Activated naive CD4-positive, alpha-beta T cell treated with anti-CD3 and anti-CD28 coated beads for 36 hours (primary cell): ENCODE measurements around the gene ACSS1. TPM values are rescaled to one million over a fixed set of nuclear protein-coding genes. Genes with fewer than 3 reads are reported as not detected.

Experiments
- CTCF ChIA-PET: fragments of 350-600 bp; sonication (Branson Sonifier 250); formaldehyde crosslinking; loops from one replicate; lab custom pipeline; 2021; ENCODE audit warnings: antibody characterized with exemption; lab: Charles Lee
- DNase-seq: peaks from one replicate; pipeline ENCODE4 v3.0.0-alpha.2; 2020
- H3K27ac Mint-ChIP-seq: one replicate; pipeline ENCODE4 v1.8.0; 2021; ENCODE audit warnings: mild to moderate bottlenecking, mixed read lengths
- H3K27me3 Mint-ChIP-seq: one replicate; pipeline ENCODE4 v1.8.0; 2021; ENCODE audit warnings: low read depth, mixed read lengths
- H3K36me3 Mint-ChIP-seq: one replicate; pipeline ENCODE4 v1.8.0; 2021; ENCODE audit warnings: low read depth, mixed read lengths
- H3K4me1 Mint-ChIP-seq: one replicate; pipeline ENCODE4 v1.8.0; 2021; ENCODE audit warnings: low read depth, mixed read lengths
- H3K4me3 Mint-ChIP-seq: one replicate; pipeline ENCODE4 v1.8.0; 2021; ENCODE audit warnings: mild to moderate bottlenecking, moderate library complexity, mixed read lengths
- H3K9me3 Mint-ChIP-seq: one replicate; pipeline ENCODE4 v1.8.0; 2021; ENCODE audit warnings: mixed read lengths
- intact Hi-C: fragments of 100-400 bp; cut with micrococcal nuclease; formaldehyde crosslinking; loops from one replicate; pipeline ENCODE4 v1.15.1; 2023
- total RNA-seq, 2 experiments: library from RNA; stranded (reverse); gene quantifications; one replicate each; pipeline ENCODE4 v1.2.3, GENCODE V29; 2021

ACSS1 gene
- total RNA-seq, 2 experiments from 2014 or later = 9.4 to 10.1 TPM

DNA sequence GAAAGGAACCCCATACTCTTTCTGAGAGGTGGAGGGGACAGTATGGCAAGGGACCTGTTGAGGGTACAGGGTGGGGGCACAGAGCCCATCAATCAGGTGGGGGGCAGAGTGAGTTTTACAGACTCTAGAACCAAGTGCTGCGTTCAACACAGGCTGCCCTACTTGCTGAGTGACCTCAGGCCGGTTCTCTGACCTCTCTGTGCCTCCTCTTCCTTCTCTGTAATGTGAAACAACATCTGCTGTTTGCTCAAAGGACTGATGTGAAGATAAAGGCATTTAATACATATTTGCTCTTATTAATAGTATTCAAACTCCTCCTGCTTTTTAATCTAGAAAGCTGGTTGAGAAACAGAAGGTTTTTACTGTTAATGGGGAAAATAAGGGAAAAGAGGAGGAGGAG is 39.5 kb downstream of the ACSS1 start:
- H3K4me1 Mint-ChIP-seq = no peaks in the 10 kb centered on the region
- H3K9me3 Mint-ChIP-seq = no peaks in the 10 kb centered on the region
- no peak overlapping the region for H3K27ac Mint-ChIP-seq
- intact Hi-C loops = no loop called here
- peaks cover 5% of the 10 kb centered on the region for H3K36me3 Mint-ChIP-seq
- CTCF ChIA-PET = no interaction called here
- no peak for DNase-seq
- no peaks in the 10 kb centered on the region for H3K27me3 Mint-ChIP-seq
- no peak overlapping the region for H3K4me3 Mint-ChIP-seq

DNA sequence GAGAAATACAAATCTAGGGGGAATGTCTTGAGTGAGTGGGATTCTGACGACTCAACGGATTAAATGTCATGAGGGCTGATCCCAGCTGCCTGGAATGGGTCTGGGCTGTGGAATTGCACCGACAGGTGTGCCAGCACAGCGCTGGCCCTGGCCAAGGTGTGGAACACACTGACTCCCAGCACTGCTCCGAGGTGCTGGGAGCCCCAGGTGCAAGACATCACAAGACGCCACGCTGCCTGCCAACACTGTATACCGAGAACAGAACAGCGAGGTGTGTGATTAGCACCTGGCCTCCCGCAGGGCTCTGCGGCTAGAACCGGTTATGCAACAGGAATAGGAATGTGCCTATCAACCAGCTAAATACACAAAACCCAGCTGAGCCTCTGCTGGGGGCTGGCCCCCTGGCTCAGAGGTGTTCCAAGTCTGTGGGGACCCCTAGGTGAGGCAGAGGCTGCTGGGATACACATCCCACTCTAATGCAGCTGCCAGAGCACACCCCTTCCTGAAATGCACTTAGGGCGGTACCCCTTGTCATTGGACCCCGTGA is 40.6 kb downstream of the ACSS1 start:
- intact Hi-C loops = no loop called here
- Mint-ChIP-seq H3K4me3 (no peak overlapping the region), H3K9me3 (no peaks in the 10 kb centered on the region), H3K27me3 (no peaks in the 10 kb centered on the region), H3K36me3 (peaks cover 5% of the 10 kb centered on the region), H3K27ac (no peak overlapping the region), H3K4me1 (no peaks in the 10 kb centered on the region)
- no peak for DNase-seq
- CTCF ChIA-PET = no interaction called here

DNA sequence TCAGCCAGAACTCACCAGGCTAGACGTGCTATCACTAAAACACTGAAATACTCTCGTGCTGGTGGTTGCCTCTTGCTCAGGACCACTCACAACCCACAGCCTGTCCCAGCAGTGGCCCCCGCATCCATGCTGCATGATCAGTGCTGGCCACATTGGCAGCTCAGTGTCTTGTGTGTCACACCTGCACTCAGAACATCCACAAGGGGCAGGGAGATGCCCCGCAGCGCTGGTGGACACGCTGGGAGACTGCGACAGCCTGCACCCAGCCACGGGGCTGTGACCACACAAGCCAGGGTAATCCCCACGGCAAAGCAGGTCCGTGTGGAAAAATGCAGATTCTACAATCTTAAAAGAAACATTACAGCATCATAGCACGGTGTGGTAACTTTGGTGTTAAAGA is 41.5 kb downstream of the ACSS1 start:
- CTCF ChIA-PET = interaction anchor here (0.6 kb wide), 1 partner anchor 53 kb away, joined by 3 read pairs; no protein-coding TSS in a partner anchor

DNA sequence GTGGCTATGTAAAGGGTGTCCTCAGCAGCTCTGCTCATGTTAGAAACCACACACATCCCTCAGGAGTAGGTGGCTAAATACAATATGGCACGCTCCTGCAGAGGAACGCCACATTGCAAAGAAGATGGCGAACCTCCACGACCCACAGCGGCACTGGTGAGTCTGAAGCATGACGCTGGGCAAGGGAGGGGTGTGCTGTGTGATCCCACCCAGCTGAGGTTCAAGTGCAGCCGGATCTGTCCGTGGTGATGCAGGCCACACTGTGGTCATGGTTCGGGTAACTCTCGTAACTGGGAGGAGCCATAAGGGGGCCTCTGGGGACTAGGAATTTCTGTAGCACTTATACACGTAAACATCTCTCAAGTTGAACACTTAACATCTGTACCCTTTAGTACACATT is 42.0 kb downstream of the ACSS1 start:
- intact Hi-C loops = no loop called here

More for the DNA sequence above, 41.5 kb downstream of the ACSS1 start:
- Mint-ChIP-seq H3K4me1 (no peaks in the 10 kb centered on the region), H3K27ac (no peak overlapping the region), H3K36me3 (peaks cover 5% of the 10 kb centered on the region), H3K9me3 (no peaks in the 10 kb centered on the region), H3K27me3 (no peaks in the 10 kb centered on the region), H3K4me3 (no peak overlapping the region)
- no peak for DNase-seq
- intact Hi-C loops = no loop called here

DNA sequence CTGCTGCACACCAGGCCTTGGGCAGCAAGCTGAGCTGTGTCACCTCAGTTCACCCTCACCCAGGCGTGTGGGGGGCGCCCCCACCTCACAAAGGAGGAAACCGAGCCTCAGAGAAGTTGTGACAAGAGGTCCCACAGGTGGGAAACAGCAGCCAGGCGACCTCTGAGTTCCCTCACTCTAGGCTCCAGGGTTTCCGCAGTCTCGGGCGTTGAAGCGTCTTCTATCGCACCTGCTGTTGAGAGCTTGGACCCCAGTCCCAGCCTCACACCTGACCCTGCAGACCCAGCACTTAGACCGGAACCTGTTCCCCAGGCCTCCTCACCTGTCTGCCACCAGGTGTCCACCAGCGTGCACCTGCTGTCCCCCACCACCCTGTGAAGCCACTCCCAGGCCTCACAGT is 43.1 kb downstream of the ACSS1 start:
- no peak overlapping the region for H3K4me3 Mint-ChIP-seq
- H3K9me3 Mint-ChIP-seq = no peaks in the 10 kb centered on the region
- no peak overlapping the region for H3K27ac Mint-ChIP-seq
- CTCF ChIA-PET = interaction anchor here (1.2 kb wide), 1 partner anchor 20 kb away, joined by 5 read pairs; no protein-coding TSS in a partner anchor
- peaks cover 7% of the 10 kb centered on the region for H3K36me3 Mint-ChIP-seq
- no peak for DNase-seq
- no peaks in the 10 kb centered on the region for H3K27me3 Mint-ChIP-seq
- no peaks in the 10 kb centered on the region for H3K4me1 Mint-ChIP-seq
- intact Hi-C loops = no loop called here

More for the DNA sequence above, 42.0 kb downstream of the ACSS1 start:
- H3K27ac Mint-ChIP-seq = no peak overlapping the region
- CTCF ChIA-PET = interaction anchor here (1.2 kb wide), 1 partner anchor 22 kb away, joined by 5 read pairs; no protein-coding TSS in a partner anchor
- peaks cover 7% of the 10 kb centered on the region for H3K36me3 Mint-ChIP-seq
- H3K4me1 Mint-ChIP-seq = no peaks in the 10 kb centered on the region
- H3K9me3 Mint-ChIP-seq = no peaks in the 10 kb centered on the region
- DNase-seq = no peak
- H3K4me3 Mint-ChIP-seq = no peak overlapping the region
- H3K27me3 Mint-ChIP-seq = no peaks in the 10 kb centered on the region

DNA sequence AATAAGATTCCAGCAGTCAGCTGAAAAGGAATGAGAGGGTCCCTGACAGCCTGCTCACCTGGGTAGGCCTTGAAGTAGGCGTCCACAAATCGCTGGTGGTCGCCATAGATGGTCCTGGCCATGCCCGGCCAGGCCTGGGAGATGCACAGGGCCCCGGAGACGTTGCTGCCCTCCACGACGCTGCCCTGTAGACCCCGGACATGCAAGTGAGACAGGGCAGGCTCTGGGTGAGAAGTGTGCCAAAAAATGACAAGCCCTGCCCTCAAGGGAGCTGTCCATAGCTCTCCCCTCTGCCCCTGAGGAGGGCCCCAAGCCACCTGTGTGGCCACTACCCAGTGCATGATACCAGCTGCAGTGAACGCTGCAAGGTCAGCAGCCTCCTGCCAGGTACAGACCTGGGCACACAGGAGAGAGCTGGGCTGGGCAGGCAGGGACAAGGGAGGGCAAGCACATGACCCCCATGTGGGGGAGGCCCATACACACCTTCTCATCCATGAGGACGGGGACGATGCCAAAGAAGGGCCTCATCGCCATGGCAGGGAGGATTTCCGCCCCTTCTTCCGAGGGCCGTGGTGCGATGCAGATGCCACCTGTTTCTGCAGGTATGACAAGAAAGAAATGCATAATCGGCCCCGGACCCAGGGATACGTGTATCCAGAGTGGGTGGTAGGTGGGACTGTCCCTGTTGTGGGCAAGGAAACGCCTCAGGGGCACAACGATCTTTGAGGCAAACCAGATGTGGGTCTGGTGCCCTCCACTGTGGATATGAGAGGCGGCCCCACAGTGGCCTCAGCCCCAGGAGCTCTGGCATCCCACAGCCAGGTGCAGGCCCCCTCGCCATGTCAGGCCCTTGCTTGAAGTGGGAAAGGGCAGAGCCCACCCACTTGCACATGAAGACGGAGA is 44.2 kb downstream of the ACSS1 start:
- Mint-ChIP-seq H3K4me1 (no peaks in the 10 kb centered on the region), H3K27ac (no peak overlapping the region), H3K9me3 (no peaks in the 10 kb centered on the region), H3K36me3 (peaks cover 8% of the 10 kb centered on the region), H3K4me3 (no peak overlapping the region), H3K27me3 (no peaks in the 10 kb centered on the region)
- CTCF ChIA-PET = no interaction called here
- intact Hi-C loops = no loop called here
- DNase-seq = no peak

DNA sequence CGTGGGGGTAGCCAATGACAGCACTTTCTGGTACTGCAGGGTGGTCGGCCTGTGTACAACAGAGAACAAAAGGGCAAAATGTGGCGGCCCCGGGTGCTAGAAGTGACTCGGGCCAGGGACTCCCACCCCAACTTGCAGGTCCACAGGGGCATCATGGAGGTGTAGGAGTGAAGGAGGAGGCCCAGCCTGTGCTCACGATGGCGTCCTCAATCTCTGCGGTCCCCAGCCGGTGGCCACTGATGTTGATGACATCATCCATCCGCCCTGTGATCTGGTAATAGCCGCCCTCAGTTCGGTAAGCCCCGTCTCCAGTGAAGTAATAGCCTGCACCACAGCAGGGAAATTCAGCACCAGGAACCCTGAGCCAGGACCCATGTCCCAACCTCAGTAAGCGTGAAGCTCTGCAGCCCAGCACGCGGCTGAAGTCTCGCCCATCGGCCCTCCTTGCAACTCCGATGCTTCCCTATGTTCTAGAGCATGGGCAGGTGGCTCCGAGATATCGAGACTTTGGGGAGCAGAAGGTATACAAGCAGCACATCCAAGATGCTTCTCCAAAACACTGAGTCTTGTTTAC is 45.2 kb downstream of the ACSS1 start:
- Mint-ChIP-seq H3K27ac (no peak overlapping the region), H3K36me3 (peaks cover 16% of the 10 kb centered on the region), H3K9me3 (no peaks in the 10 kb centered on the region), H3K27me3 (no peaks in the 10 kb centered on the region), H3K4me1 (no peaks in the 10 kb centered on the region), H3K4me3 (no peak overlapping the region)
- intact Hi-C loops = no loop called here
- DNase-seq = no peak
- CTCF ChIA-PET = no interaction called here

DNA sequence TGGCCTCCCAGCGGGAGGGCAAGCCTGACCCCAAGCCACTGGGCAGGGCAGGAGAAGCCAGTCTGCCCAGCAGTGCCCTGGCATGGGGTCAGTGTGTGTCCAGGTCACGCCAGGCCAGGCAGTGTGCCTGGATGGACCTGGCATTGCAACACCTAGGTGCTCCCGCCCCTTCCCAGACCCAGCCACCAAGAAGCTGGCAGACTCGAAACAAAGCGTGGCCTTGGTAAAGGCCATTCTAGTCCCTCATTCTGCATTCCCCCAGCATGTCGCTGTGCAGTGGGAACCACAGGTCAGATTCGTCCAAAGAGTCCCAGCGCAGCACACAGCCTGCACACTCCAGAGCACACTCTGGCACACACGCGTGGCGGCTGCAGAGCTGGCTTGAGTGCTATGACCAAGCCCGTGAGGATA is 46.1 kb downstream of the ACSS1 start:
- CTCF ChIA-PET = no interaction called here
- Mint-ChIP-seq H3K27me3 (no peaks in the 10 kb centered on the region), H3K9me3 (no peaks in the 10 kb centered on the region), H3K27ac (no peak overlapping the region), H3K36me3 (peaks cover 18% of the 10 kb centered on the region), H3K4me3 (no peak overlapping the region), H3K4me1 (no peaks in the 10 kb centered on the region)
- intact Hi-C loops = no loop called here
- DNase-seq = no peak

DNA sequence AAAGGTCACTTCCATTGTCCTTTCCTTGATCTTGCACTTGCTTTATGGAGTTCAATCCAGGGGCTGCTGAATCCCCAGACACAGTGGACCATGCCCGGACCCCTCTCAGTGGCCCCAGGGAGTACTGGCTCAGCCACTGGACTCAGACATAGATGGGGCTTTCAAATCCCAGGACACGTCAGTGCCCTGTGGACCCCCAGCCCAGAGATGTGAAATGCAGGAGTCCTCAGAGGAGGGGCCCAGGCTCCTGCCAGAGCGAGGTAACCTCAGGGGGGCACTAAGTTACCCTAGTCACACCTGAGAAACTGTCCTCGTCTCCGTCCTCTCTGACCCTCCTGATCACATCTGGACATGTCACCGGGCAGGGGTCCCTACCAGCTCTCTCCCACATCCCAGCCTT is 46.7 kb downstream of the ACSS1 start:
- H3K27me3 Mint-ChIP-seq = no peaks in the 10 kb centered on the region
- no peak overlapping the region for H3K4me3 Mint-ChIP-seq
- CTCF ChIA-PET = no interaction called here
- DNase-seq = no peak
- no peak overlapping the region for H3K27ac Mint-ChIP-seq
- no peaks in the 10 kb centered on the region for H3K4me1 Mint-ChIP-seq
- H3K9me3 Mint-ChIP-seq = no peaks in the 10 kb centered on the region
- H3K36me3 Mint-ChIP-seq = peaks cover 20% of the 10 kb centered on the region
- intact Hi-C loops = no loop called here

DNA sequence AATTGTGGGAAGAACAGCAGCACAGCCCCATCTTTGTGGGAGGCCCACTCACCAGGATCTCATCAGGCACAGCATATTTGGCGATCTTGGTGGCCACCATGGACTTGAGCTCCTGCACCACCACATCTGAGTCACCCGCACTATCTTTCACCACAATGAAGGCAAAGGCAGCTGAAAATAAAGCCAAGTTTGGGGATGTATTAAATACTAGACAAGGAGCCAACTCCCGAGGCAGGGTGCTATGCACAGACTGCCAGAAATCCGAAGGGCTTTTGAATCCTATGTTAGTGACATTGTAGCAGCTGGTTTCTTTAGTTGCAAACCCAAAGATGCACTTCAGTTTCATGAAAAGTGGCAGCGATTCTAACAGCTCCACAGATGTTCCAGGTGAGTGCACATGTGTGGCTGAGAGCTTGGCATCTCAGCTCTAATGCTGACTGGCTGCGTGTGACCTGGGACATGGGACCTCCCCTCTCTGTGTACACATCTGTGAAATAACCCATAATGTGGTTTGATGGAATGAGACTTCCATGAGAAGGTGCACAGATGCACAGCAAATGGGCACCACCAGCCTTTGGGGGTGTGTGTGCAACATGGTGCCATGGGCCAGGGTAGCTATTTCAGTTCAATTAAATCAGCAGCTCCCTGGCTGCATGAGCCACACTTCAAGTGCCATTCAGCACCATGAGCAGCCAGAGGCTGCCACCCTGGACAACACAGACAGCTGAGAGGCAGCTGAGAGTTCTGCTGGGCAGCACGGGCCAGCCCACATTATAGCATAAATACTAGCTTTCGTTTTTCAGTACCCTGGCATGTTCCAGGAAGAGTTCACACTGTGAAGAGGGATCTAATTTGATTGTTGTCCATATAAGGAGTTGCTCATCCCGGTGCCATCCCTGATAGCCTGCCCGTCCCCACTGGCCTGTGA is 48.5 kb downstream of the ACSS1 start:
- Mint-ChIP-seq H3K4me1 (no peaks in the 10 kb centered on the region), H3K36me3 (peaks cover 24% of the 10 kb centered on the region), H3K27me3 (no peaks in the 10 kb centered on the region), H3K9me3 (no peaks in the 10 kb centered on the region), H3K27ac (no peak overlapping the region), H3K4me3 (no peak overlapping the region)
- no peak for DNase-seq
- CTCF ChIA-PET = interaction anchor here (0.9 to 1.2 kb wide), 2 partner anchors 14 to 53 kb away, joined by 3 to 5 read pairs; no protein-coding TSS in a partner anchor
- intact Hi-C loops = no loop called here

DNA sequence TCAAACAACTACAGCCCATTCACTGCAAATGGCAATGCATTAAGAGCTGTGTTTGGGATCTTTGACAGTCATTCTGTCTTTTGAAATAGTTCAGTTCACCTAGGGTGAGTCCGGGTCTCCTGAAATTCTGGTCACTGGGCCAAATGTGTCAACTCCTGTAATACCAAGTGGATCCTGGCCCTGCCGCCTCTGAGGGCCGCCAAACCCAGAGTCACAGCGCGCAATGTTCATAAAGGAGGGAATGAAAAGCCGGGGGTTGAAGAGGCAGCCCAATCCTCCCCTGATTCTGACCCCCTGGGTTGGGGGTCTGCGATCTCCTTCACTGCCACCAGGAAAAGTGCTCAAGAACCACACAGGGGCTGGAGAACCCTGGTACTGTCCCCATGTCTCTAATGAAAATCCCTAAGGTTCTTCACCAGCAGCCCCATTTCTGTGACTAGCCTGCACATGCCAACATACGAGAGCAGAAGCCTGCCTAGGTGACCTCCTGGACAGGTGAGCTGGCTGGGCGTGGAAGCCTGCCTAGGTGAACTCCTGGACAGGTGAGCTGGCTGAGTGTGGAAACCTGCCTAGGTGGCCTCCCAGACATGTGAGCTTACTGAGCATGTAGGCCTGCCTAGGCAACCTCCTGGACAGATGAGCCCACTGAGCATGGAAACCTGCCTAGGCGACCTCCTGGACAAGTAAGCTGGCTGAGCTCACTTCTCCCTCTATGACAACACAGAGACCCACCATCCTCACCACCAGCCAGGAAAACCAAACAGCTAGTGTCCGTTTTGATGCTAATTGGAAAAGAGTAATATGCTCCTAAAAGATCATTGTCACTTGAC is 49.3 kb downstream of the ACSS1 start:
- Mint-ChIP-seq H3K4me3 (no peak overlapping the region), H3K36me3 (peaks cover 25% of the 10 kb centered on the region), H3K9me3 (no peaks in the 10 kb centered on the region), H3K27me3 (no peaks in the 10 kb centered on the region), H3K4me1 (no peaks in the 10 kb centered on the region), H3K27ac (no peak overlapping the region)
- intact Hi-C loops = no loop called here
- CTCF ChIA-PET = no interaction called here
- no peak for DNase-seq
